Right cardiac atrium (tissue), 5 donors: Measurements from ENCODE around the gene SH2D3A. TPM values are rescaled to one million over a fixed set of nuclear protein-coding genes. Genes with fewer than 3 reads are reported as not detected.

ENCODE experiments used
- ATAC-seq, 2 donors: fragments of 200-7000 bp; cut with Tn5 transposase; one replicate each; pipeline versions ENCODE4 v1.8.0 to v1.9.1; 2020; ENCODE audit warnings: moderate library complexity in 2 of 2, mild to moderate bottlenecking in 1 of 2
- DNase-seq, 3 donors: peaks; one replicate each; pipeline ENCODE4 v3.0.0-alpha.2; 2020
- H3K27ac ChIP-seq: one replicate; pipeline ENCODE4 v1.5.1; 2013; ENCODE audit warnings: mild to moderate bottlenecking, low read length, control low read depth, moderate library complexity
- H3K27me3 ChIP-seq: one replicate; pipeline ENCODE4 v1.6.1; 2013; ENCODE audit not compliant: control insufficient read depth, insufficient read depth
- H3K4me1 ChIP-seq: one replicate; pipeline ENCODE4 v1.6.1; 2013; ENCODE audit warnings: low read length; ENCODE audit not compliant: control insufficient read depth, insufficient read depth
- H3K4me3 ChIP-seq: one replicate; pipeline ENCODE4 v1.5.1; 2013; ENCODE audit warnings: low read length, control low read depth
- H3K9me3 ChIP-seq: one replicate; pipeline ENCODE4 v1.6.1; 2013; ENCODE audit warnings: low read length; ENCODE audit not compliant: control insufficient read depth
- WGBS: extraction: QIAGEN DNeasy Blood & Tissue Kit; methylation state at CpG from one replicate; pipeline ENCODE4 v1.1.7; 2013; 5-methylcytosine and 5-hydroxymethylcytosine counted together
- intact Hi-C, 4 donors: fragments of 100-400 bp; cut with DNase I; formaldehyde crosslinking; loops; one replicate each; pipeline versions ENCODE4 v1.11.0 to v1.14.0; 2022 to 2023
- polyA plus RNA-seq: library from polyadenylated mRNA; stranded (reverse); fragments of 200-250 nt; gene quantifications from one replicate; pipeline ENCODE4 v1.2.3, GENCODE V29; 2013
- total RNA-seq, 4 donors: library from RNA; stranded (reverse); fragmentation: NEBNext Ultra II Directional; extraction: Animal tissue kit (Norgen Biotek cat#: 25700); gene quantifications; one replicate each; pipeline ENCODE4 v1.2.1, GENCODE V29; 2021
- donor health status: healthy with polysubstance abuse.
- donor health status: DM: no; HTN: yes; CAD: no.
- donor health status: DM: no; HTN: no; CAD: no.
- donor health status: DM: no; HTN: yes; CAD: no; lungs with severe emphysema.
- donor health status: DM: yes; HTN: yes; CAD: no.

SH2D3A gene
- total and polyA plus RNA-seq, 5 donors: 0.09 to 0.54 (median 0.25) TPM; not detected in 2

DNA sequence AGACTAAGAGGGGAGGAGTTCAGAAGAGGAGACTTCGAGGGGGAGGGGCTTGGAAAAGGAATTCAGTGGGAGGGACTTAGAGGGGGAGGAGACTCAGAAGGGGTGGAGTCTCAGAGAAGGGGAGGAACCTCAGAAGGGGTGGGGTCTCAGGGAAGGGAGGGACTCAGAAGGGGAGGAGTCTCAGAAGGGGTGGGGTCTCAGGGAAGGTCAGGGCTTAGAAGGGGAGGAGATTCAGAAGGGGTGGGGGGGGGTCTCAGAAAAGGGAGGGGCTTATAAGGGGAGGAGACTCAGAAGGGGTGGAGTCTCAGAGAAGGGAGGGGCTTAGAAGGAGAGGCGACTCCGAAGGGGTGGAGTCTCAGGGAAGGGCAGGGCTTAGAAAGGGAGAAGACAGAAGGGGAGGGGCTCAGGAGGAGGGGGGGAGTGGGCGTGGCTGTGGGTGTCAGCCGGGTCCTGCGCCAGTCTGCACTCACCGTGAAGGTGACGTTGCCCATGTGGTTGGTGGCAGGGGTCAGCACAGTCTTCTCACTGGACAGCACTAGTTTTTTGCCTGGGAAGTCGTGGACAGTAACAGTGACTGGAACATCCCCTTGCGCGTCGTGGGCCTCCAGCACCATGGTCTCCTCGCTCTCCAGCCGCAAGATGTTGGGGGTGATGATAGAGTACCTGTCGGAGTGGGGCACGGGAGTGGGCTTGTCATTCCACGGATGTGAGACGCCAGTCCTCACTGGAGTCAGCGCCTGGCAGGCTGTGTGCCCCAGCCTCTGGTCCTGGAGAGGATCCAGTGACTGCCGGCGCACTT, 48.3 kb downstream of the SH2D3A start:
- intact Hi-C loops: no loop called here
- WGBS: 74% methylated on average over 21 of the region's 21 CpGs
- H3K27me3 ChIP-seq: no peaks in the 10 kb centered on the region
- ATAC-seq (peak; percentile 10 to 40), DNase-seq (peak; percentile 54 to 73 (median 64))
- no peaks in the 10 kb centered on the region for H3K9me3 ChIP-seq
- no peak overlapping the region for H3K27ac ChIP-seq
- no peaks in the 10 kb centered on the region for H3K4me1 ChIP-seq
- H3K4me3 ChIP-seq: peak overlapping the region; percentile 3

DNA sequence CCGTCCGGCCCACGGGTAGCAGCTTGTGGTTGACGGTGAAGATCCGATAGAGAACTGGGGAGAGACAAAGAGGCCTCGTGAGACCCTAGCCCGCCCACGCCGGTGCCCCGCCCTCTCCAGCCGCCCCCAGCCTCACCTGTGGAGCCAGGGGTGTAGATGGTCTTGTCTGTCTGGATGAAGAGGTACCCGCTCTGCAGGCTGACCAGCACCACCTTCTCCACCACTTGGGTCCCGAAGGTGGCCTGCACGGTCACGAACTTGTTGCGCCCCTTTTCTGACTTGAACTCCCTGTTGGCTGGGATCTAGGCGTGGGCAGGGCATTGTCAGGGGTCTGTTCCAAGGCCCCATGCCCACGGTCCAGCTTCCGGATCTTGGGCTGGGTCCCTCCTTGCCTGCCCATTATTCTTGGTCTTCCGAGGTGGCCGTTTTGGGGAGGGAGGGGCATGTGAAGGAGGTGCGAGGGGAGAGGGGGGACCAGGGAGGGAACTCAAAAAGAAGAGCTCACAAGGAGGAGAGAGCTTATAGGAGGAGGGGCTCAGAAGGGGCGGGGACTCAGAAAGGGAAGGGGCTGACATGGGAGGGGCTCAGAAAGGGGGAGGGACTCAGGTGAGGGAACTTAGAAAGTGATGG, 49.0 kb downstream of the SH2D3A start:
- H3K9me3 ChIP-seq: no peaks in the 10 kb centered on the region
- no peak overlapping the region for H3K4me3 ChIP-seq
- no peaks in the 10 kb centered on the region for H3K4me1 ChIP-seq
- intact Hi-C loops: no loop called here
- WGBS: 66% methylated on average over 23 of the region's 23 CpGs
- DNase-seq (peak in 2 of 3 donors; percentile 58 to 60), ATAC-seq (no peak)
- no peak overlapping the region for H3K27ac ChIP-seq
- H3K27me3 ChIP-seq: no peaks in the 10 kb centered on the region

DNA sequence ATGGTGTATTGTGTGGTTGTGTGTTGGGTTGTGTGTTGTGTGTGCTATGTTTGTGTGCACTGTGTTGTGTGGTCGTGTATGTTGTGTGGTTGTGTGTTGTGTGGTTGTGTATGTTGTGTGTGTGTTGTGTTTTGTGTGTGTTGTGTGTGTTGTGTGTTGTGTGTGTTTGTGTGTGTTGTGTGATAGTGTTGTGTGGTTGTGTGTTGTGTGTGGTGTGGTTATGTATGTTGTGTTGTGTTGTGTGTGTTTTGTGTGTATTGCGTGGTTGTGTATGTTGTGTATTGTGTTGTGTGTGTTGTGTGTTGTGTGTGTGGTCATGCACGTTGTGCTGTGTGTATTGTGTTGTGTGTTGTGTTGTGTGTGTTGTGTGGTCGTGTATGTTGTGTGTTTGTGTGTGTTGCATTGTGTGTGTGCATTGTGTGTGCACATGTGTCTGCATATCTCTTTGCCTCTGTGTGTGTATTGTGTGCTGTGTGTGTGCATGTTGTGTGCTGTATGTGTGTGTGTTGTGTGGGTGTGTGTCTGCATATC, 49.7 kb downstream of the SH2D3A start:
- Histone ChIP-seq H3K4me1 (no peaks in the 10 kb centered on the region), H3K9me3 (no peaks in the 10 kb centered on the region), H3K27me3 (no peaks in the 10 kb centered on the region), H3K27ac (no peak overlapping the region), H3K4me3 (no peak overlapping the region)
- DNase-seq: no peak
- 83% methylated on average over 4 of the region's 4 CpGs for WGBS
- ATAC-seq: no peak
- intact Hi-C loops: no loop called here

DNA sequence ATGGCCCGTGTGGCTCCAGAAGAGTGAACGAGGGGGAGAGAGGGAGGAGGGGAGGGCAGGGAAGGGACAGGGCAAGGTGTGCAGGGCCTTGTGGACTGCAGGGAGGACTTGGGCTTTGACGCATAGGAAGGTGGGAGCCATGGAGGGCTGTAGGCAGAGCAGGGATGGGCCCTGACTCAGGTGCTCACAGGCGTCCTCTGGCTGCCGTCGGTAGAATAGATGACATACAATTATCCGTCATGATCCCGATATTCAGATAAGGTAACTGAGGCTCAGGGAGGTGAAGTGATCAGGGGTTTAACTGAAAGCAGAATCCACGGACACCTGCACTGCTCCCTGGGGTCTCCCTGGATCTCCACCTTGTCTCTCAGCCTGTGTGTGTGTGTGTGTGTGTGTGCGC, 50.2 kb downstream of the SH2D3A start:
- no peaks in the 10 kb centered on the region for H3K27me3 ChIP-seq
- WGBS: 76% methylated on average over 10 of the region's 10 CpGs
- ATAC-seq: no peak
- peak in 2 of 3 donors; percentile 26 to 31 for DNase-seq
- intact Hi-C loops: no loop called here
- H3K9me3 ChIP-seq: no peaks in the 10 kb centered on the region
- H3K4me3 ChIP-seq: no peak overlapping the region
- H3K27ac ChIP-seq: no peak overlapping the region
- H3K4me1 ChIP-seq: no peaks in the 10 kb centered on the region

DNA sequence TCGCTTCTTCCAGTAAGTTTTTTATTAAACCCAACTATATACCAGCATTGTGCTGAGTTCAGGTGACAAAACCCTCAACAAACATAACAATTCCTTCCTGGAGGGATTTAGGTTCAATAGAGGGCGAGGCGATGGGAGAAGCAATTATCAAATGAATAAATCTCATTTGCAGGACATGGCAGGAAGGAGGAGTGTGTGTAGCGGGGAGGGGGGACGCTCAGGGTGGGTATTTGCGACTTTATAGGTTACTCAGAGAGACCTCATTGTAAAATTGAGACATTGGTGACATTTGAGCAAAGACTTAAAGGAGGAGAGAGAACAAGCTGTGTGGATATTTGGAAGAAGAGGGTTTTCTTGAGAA, 50.6 kb downstream of the SH2D3A start:
- intact Hi-C loops: no loop called here
- Histone ChIP-seq H3K4me1 (no peaks in the 10 kb centered on the region), H3K27ac (no peak overlapping the region), H3K4me3 (no peak overlapping the region), H3K27me3 (no peaks in the 10 kb centered on the region), H3K9me3 (no peaks in the 10 kb centered on the region)
- WGBS: 62% methylated on average over 6 of the region's 6 CpGs
- DNase-seq (no peak), ATAC-seq (no peak)

DNA sequence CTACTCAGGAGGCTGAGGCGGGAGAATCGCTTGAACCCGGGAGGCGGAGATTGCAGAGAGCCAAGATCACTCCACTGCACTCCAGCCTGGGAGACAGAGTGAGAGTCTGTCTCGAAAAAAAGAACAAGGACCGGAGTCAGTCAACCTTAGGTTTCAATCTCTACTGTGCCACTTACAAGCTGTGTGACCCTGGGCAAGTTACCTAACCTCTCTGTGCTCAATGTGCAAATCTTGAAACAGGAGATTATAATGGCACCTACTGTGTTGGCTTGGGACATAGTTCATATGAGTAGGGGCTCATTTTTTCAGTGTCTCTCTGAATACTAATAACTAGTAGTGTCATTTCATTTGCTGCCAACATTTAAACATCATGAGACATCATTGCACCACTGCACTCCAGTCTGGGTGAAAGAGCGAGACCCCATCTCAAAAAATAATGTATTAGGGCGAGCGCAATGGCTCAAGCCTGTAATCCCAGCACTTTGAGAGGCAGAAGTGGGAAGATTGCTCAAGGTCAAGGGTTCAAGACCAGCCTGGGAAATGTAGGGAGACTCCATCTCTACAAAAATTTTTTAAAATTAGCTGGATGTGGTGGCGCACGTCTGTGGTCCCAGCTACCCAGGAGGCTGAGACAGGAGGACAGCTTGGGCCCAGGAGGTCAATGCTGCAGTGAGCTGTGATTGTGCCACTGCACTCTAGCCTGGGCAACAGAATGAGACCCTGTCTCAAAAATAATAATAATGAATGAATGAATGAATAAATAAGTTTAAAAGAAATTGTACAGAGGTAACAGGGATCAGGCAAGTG, 52.3 kb downstream of the SH2D3A start:
- H3K27me3 ChIP-seq: no peaks in the 10 kb centered on the region
- intact Hi-C loops: no loop called here
- no peaks in the 10 kb centered on the region for H3K4me1 ChIP-seq
- H3K27ac ChIP-seq: no peak overlapping the region
- no peak overlapping the region for H3K4me3 ChIP-seq
- ATAC-seq (no peak), DNase-seq (peak in 1 of 3 donors; percentile 8)
- WGBS: 88% methylated on average over 11 of the region's 11 CpGs
- H3K9me3 ChIP-seq: no peaks in the 10 kb centered on the region

DNA sequence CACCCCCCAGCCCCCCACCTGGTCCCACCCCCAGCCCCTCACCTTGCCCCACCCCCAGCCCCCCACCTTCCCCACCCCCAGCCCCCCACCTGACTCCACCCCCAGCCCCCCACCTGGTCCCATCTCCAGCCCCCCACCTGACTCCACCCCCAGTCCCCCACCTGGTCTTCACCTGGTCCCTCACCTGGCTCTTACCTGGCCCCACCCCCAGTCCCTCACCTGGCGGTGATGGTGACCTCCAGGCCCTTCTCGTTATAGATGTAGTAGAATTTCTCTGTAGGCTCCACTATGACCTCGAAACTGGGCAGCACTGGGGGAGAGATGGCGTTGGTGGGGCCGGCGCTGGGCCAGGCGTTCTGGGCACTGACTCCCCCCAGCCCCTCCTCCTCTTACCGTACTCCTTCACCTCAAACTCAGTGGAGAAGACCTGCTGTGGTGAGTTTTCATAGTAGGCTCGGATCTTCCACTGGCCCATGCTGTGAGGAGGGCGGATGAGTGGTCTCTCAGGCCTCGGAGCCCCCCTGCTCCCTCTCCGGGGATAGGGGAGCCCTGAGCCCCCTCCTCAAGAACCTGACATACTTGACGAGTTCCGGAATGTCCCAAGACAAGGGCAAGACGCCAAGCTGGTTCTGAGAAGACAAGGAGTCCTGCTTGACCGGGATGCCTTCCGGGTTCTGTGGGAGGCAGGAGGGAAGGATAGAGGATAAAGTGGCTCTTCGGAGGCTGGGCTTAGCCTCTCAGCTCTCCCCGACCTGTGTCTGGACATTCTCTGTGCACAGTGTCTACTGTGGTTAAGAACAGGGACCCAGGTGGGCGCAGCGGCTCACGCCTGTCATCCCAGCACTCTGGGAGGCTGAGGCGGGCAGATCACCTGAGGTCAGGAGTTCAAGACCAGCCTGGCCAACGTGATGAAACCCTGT, 53.2 kb downstream of the SH2D3A start:
- intact Hi-C loops: no loop called here
- Histone ChIP-seq H3K9me3 (no peaks in the 10 kb centered on the region), H3K4me1 (no peaks in the 10 kb centered on the region), H3K4me3 (no peak overlapping the region), H3K27me3 (no peaks in the 10 kb centered on the region), H3K27ac (no peak overlapping the region)
- WGBS: 66% methylated on average over 24 of the region's 24 CpGs
- DNase-seq: peak in 2 of 3 donors; percentile 25 to 38
- no peak for ATAC-seq

DNA sequence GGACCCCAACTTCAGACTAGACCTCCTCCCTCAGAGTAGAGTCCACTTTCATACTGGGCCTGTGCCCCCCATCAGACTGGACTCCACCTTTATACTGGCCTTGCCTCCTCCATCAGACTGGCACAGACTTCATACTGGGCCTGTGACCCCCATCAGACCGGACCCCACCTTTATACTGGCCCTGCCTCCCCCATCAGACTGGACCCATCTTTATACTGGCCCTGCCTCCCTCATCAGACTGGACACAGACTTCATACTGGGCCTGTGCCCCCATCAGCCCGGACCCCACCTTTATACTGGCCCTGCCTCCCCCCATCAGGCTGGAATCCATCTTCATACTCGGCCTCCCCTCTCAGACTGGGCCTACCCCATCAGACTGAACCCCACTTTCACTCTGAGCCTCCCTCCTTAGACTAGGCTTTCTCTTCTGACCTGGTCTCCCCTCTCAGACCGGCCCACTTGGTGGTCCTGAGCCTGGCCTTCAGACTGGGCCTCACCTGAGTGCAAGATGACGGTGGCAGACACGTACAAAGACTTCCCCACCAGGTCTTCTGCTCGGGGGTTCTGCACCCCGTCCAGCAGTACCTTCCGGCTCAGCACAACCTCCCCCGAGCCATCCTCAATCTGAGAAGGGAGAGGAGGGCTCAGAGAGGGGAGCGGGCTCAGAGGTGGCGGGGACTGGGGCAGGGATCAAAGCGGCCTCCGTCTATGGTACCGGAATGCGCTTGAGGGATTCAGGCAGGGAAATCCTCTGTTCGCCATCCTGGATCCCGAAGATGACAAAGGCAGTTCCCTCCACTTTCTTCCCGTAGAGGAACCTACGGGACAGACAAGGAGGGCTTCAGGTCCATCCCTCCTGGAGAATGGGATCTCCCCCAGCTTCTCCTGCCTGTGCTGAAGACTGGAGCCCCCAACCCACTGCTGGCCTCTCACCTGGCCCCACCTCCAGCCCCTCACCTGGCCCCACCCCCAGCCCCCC, 54.3 kb downstream of the SH2D3A start:
- 91% methylated on average over 20 of the region's 20 CpGs for WGBS
- H3K27me3 ChIP-seq: no peaks in the 10 kb centered on the region

DNA sequence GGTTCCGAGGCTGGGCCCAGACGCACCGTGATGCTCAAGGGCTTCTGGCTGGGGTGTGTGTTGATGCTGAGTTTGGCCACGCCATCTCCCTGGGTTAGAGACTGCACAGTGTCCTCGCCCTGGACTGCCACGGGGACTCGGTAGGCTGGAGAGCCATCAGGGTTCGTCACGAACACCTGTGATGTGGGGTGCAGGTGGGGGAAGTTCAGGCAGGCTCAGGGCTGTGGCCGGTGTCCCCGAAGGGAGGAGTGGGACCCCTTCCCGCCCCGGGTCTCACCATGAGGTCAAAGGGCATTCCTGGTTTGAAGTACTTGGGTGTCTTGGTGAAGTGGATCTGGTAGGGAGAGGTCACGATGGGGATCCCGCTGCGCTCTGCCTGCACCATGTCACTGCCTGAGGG, 55.0 kb downstream of the SH2D3A start:
- H3K4me3 ChIP-seq: no peak overlapping the region
- H3K4me1 ChIP-seq: no peaks in the 10 kb centered on the region
- ATAC-seq (peak; percentile 20 to 25), DNase-seq (no peak)
- H3K27me3 ChIP-seq: no peaks in the 10 kb centered on the region
- 88% methylated on average over 16 of the region's 16 CpGs for WGBS
- no peak overlapping the region for H3K27ac ChIP-seq
- intact Hi-C loops: no loop called here
- no peaks in the 10 kb centered on the region for H3K9me3 ChIP-seq

More for the DNA sequence above, 54.3 kb downstream of the SH2D3A start:
- peak in 1 of 3 donors; percentile 28 for DNase-seq
- Histone ChIP-seq H3K4me3 (no peak overlapping the region), H3K9me3 (no peaks in the 10 kb centered on the region), H3K4me1 (no peaks in the 10 kb centered on the region), H3K27ac (no peak overlapping the region)
- intact Hi-C loops: no loop called here
- ATAC-seq: no peak
